GM19467 (cell line): ENCODE data around the gene RHOT2.
"Not testable (repeated sequence)": the region's sequence is repeated elsewhere in the genome, so short reads cannot be mapped to it uniquely, and the experiment has no call there.

Source experiments
- ATAC-seq: cut with Tn5 transposase; IDR thresholded peaks from one replicate; pipeline ENCODE4 v1.9.1; 2021; ENCODE audit warnings: mild to moderate bottlenecking, moderate library complexity; ENCODE audit not compliant: unreplicated experiment

RHOT2 gene

GRCh38 chr16:712740-713250, 44.9 kb downstream of the RHOT2 start:
- not testable (repeated sequence) for ATAC-seq

GRCh38 chr16:714079-714478, 46.1 kb downstream of the RHOT2 start:
- ATAC-seq = no peak

- no peak for ATAC-seq
Observed at GRCh38 chr16:714558-715476, 46.9 kb downstream of the RHOT2 start, which contains the start of gene METRN. METRN (plus strand) TSS chr16:715118; CDS start chr16:715290, 172 bp downstream.

GRCh38 chr16:715477-716199, 47.7 kb downstream of the RHOT2 start:
- ATAC-seq = no peak

- ATAC-seq = no peak
Observed at GRCh38 chr16:716200-716568, 48.3 kb downstream of the RHOT2 start.

GRCh38 chr16:716768-717325, 48.9 kb downstream of the RHOT2 start:
- no peak for ATAC-seq

GRCh38 chr16:717450-718245, 49.7 kb downstream of the RHOT2 start:
- no peak for ATAC-seq

GRCh38 chr16:718389-718788, 50.5 kb downstream of the RHOT2 start:
- ATAC-seq = no peak

GRCh38 chr16:718922-719321, 51.0 kb downstream of the RHOT2 start:
- no peak for ATAC-seq

- no peak for ATAC-seq
Observed at GRCh38 chr16:719815-720446, 52.0 kb downstream of the RHOT2 start.

- ATAC-seq = peak; percentile 8
Observed at GRCh38 chr16:720447-720989, 52.6 kb downstream of the RHOT2 start.

- ATAC-seq = peak; percentile 64
Observed at GRCh38 chr16:720990-721764, 53.2 kb downstream of the RHOT2 start, which contains the start of gene ANTKMT. ANTKMT (plus strand) TSS chr16:721146; CDS start chr16:721275, 129 bp downstream.

- no peak for ATAC-seq
Observed at GRCh38 chr16:721765-722540, 54.0 kb downstream of the RHOT2 start.

- ATAC-seq = no peak
Observed at GRCh38 chr16:722835-723633, 55.1 kb downstream of the RHOT2 start.

GRCh38 chr16:723695-724094, 55.8 kb downstream of the RHOT2 start:
- no peak for ATAC-seq
